Stimulated activated CD4-positive, alpha-beta T cell treated with anti-CD3 and anti-CD28 coated beads, Interleukin-15, amount 100 ng/mL, for 1 hour (primary cell): Measurements from ENCODE around the gene SH3GLB2.
"Not testable (repeated sequence)": the region's sequence is repeated elsewhere in the genome, so short reads cannot be mapped to it uniquely, and the experiment has no call there.

Source experiments
- DNase-seq, 2 donors: peaks; one replicate each; pipeline ENCODE4 v3.0.0-alpha.2; 2020; ENCODE audit warnings: low read depth in 1 of 2, low spot score in 1 of 2

The SH3GLB2 gene

GRCh38 chr9:129054163-129054851 is 26.2 kb upstream of the SH3GLB2 start:
- DNase-seq = no peak

- DNase-seq = no peak
These were observed 24.9 kb upstream of the SH3GLB2 start for GRCh38 chr9:129053020-129053419.

- no peak for DNase-seq
These were observed 24.5 kb upstream of the SH3GLB2 start for GRCh38 chr9:129052592-129052991.

GRCh38 chr9:129042016-129042415 is 13.9 kb upstream of the SH3GLB2 start:
- no peak for DNase-seq

GRCh38 chr9:129040113-129040643 is 12.0 kb upstream of the SH3GLB2 start:
- no peak for DNase-seq

GRCh38 chr9:129038109-129038852 is 10.2 kb upstream of the SH3GLB2 start:
- no peak for DNase-seq

GRCh38 chr9:129037767-129038098 is 9.6 kb upstream of the SH3GLB2 start:
- DNase-seq = no peak

- DNase-seq = no peak
These were observed 9.0 kb upstream of the SH3GLB2 start for GRCh38 chr9:129036923-129037766.

- DNase-seq = peak; percentile 81 to 89
These were observed 8.3 kb upstream of the SH3GLB2 start, which contains the start of gene MIGA2 for GRCh38 chr9:129036241-129036922. TSS of gene MIGA2 (plus strand) at chr9:129036626. CDS start at chr9:129040595, 3,969 bp downstream.

- not testable (repeated sequence) for DNase-seq
These were observed 7.7 kb upstream of the SH3GLB2 start for GRCh38 chr9:129035838-129036237.

GRCh38 chr9:129033216-129033615 is 5.1 kb upstream of the SH3GLB2 start:
- DNase-seq = no peak

- DNase-seq = no peak
These were observed 4.5 kb upstream of the SH3GLB2 start for GRCh38 chr9:129032541-129033159.

- no peak for DNase-seq
These were observed 3.4 kb upstream of the SH3GLB2 start for GRCh38 chr9:129031514-129031913.

- DNase-seq = no peak
These were observed 2.1 kb upstream of the SH3GLB2 start for GRCh38 chr9:129030191-129030590.

GRCh38 chr9:129027685-129028191 is 393 bp downstream of the SH3GLB2 start:
- peak in 1 of 2 donors; percentile 62 for DNase-seq

- no peak for DNase-seq
These were observed 877 bp downstream of the SH3GLB2 start for GRCh38 chr9:129027224-129027684.

- DNase-seq = no peak
These were observed 1.5 kb downstream of the SH3GLB2 start for GRCh38 chr9:129026442-129027223.

GRCh38 chr9:129023908-129024233 is 4.3 kb downstream of the SH3GLB2 start:
- DNase-seq = no peak
